IMR-90 (cell line): Measurements from ENCODE around the gene HEXD. TPM values are rescaled to one million over a fixed set of nuclear protein-coding genes. Genes with fewer than 3 reads are reported as not detected.

Source experiments
- ATAC-seq: fragments of 200-7000 bp; cut with Tn5 transposase; 2 replicates; pipeline ENCODE4 v1.9.1; 2020; ENCODE audit warnings: low read depth, mild to moderate bottlenecking, moderate library complexity
- BruUV-seq: library from RNA; stranded (reverse); fragments of 400-500 nt; replicated peaks from 2 replicates; lab custom pipeline; 2021; lab: Mats Ljungman, UMichigan
- CTCF ChIA-PET: fragments of 300-600 bp; formaldehyde crosslinking; extraction: SDS; loops from one replicate; lab custom pipeline; 2021; ENCODE audit warnings: antibody characterized with exemption; lab: Yijun Ruan, JAX
- POLR2A ChIA-PET: fragments of 300-600 bp; sonication (Branson Sonifier 250); formaldehyde crosslinking; loops from one replicate; lab custom pipeline; 2022; ENCODE audit warnings: antibody characterized with exemption; ENCODE audit not compliant: unreplicated experiment; lab: Charles Lee
- DNase-seq: peaks from one replicate; pipeline ENCODE4 v3.0.0; 2013
- H2AFZ ChIP-seq: replicated peaks from 2 replicates; pipeline ENCODE3; 2013; ENCODE audit warnings: low read length, mild to moderate bottlenecking; ENCODE audit not compliant: poor library complexity
- H2AK5ac ChIP-seq: 2 replicates; pipeline ENCODE4 v1.6.1; 2013; ENCODE audit warnings: low read depth, low read length, inconsistent platforms
- H2AK9ac ChIP-seq: replicated peaks from 2 replicates; pipeline ENCODE3; 2013; ENCODE audit warnings: mild to moderate bottlenecking, low read depth, low read length, moderate library complexity; ENCODE audit not compliant: poor library complexity
- H2BK120ac ChIP-seq: 2 replicates; pipeline ENCODE4 v1.6.1; 2013; ENCODE audit warnings: low read depth, low read length, inconsistent platforms
- H2BK15ac ChIP-seq: 3 replicates; pipeline ENCODE4 v1.6.1; 2013; ENCODE audit warnings: low read depth, low read length, inconsistent platforms
- H2BK20ac ChIP-seq: 2 replicates; pipeline ENCODE4 v1.6.1; 2013; ENCODE audit warnings: low read depth, mild to moderate bottlenecking, inconsistent platforms, low read length, moderate library complexity
- H2BK5ac ChIP-seq: 2 replicates; pipeline ENCODE4 v1.6.1; 2013; ENCODE audit warnings: mild to moderate bottlenecking, low read depth, low read length, inconsistent platforms; ENCODE audit not compliant: poor library complexity, severe bottlenecking
- H3K14ac ChIP-seq: replicated peaks from 2 replicates; pipeline ENCODE4 v1.6.1; 2013; ENCODE audit warnings: low read depth, low read length, inconsistent platforms
- H3K18ac ChIP-seq: 2 replicates; pipeline ENCODE4 v1.6.1; 2013; ENCODE audit warnings: low read depth, low read length, control low read depth
- H3K23ac ChIP-seq: 2 replicates; pipeline ENCODE4 v1.6.1; 2013; ENCODE audit warnings: low read depth, low read length, inconsistent platforms
- H3K27ac ChIP-seq: 2 replicates; pipeline ENCODE4 v1.5.1; 2013; ENCODE audit warnings: mild to moderate bottlenecking, control low read depth, low read length; ENCODE audit not compliant: insufficient read depth
- H3K27me3 ChIP-seq: 2 replicates; pipeline ENCODE4 v1.6.1; 2013; ENCODE audit warnings: low read length; ENCODE audit not compliant: control insufficient read depth, insufficient read depth
- H3K36me3 ChIP-seq: 2 replicates; pipeline ENCODE4 v1.6.1; 2013; ENCODE audit warnings: low read length, mixed read lengths; ENCODE audit not compliant: control insufficient read depth, insufficient read depth
- H3K4ac ChIP-seq: 2 replicates; pipeline ENCODE4 v1.6.1; 2013; ENCODE audit warnings: low read depth, low read length, inconsistent platforms
- H3K4me1 ChIP-seq: 2 replicates; pipeline ENCODE4 v1.6.1; 2013; ENCODE audit warnings: low read length, mixed read lengths; ENCODE audit not compliant: control insufficient read depth, insufficient read depth
- H3K4me2 ChIP-seq: 2 replicates; pipeline ENCODE4 v1.6.1; 2013; ENCODE audit warnings: low read depth, mild to moderate bottlenecking, control low read depth, low read length, moderate library complexity
- H3K4me3 ChIP-seq: 2 replicates; pipeline ENCODE4 v1.5.1; 2013; ENCODE audit warnings: low read depth, mild to moderate bottlenecking, control low read depth, low read length, moderate library complexity; ENCODE audit not compliant: insufficient read depth
- H3K56ac ChIP-seq: 2 replicates; pipeline ENCODE4 v1.6.1; 2013; ENCODE audit warnings: low read length, inconsistent platforms; ENCODE audit not compliant: insufficient read depth; ENCODE audit errors: extremely low read depth
- H3K79me1 ChIP-seq, 2 experiments: 2 replicates each; pipeline ENCODE4 v1.6.1; 2013; ENCODE audit warnings: low read length in 2 of 2, inconsistent platforms in 1 of 2, low read depth in 1 of 2
- H3K9ac ChIP-seq: 2 replicates; pipeline ENCODE4 v1.6.1; 2013; ENCODE audit warnings: low read depth, low read length, control low read depth
- H3K9me1 ChIP-seq: 2 replicates; pipeline ENCODE4 v1.6.1; 2013; ENCODE audit warnings: low read length, inconsistent platforms; ENCODE audit not compliant: insufficient read depth
- H3K9me3 ChIP-seq: 2 replicates; pipeline ENCODE4 v1.6.1; 2013; ENCODE audit warnings: low read length; ENCODE audit not compliant: control insufficient read depth, insufficient read depth
- H4K20me1 ChIP-seq: 2 replicates; pipeline ENCODE4 v1.6.1; 2013; ENCODE audit warnings: low read length, inconsistent platforms; ENCODE audit not compliant: insufficient read depth
- H4K5ac ChIP-seq: 2 replicates; pipeline ENCODE4 v1.6.1; 2013; ENCODE audit warnings: mild to moderate bottlenecking, low read depth, low read length, control low read depth
- H4K8ac ChIP-seq, 2 experiments: 2 replicates each; pipeline ENCODE4 v1.6.1; 2013; ENCODE audit warnings: low read depth in 2 of 2, low read length in 2 of 2, control low read depth in 1 of 2, inconsistent platforms in 1 of 2
- H4K91ac ChIP-seq: 2 replicates; pipeline ENCODE4 v1.6.1; 2013; ENCODE audit warnings: low read depth, low read length, inconsistent platforms; ENCODE audit not compliant: insufficient read depth
- CEBPB ChIP-seq: IDR thresholded peaks from 2 replicates; pipeline ENCODE4 v1.6.1; 2012; ENCODE audit warnings: low read depth, low read length, improper control_type of control experiment
- CHD1 ChIP-seq: IDR thresholded peaks from 2 replicates; pipeline ENCODE4 v1.6.1; 2012; ENCODE audit warnings: low read depth, low read length, improper control_type of control experiment
- CTCF ChIP-seq: conservative IDR thresholded peaks from 2 replicates; pipeline ENCODE4 v1.5.1; 2012; ENCODE audit warnings: mild to moderate bottlenecking, low read depth, low read length, improper control_type of control experiment
- FOS ChIP-seq: fragments of 150-350 bp; IDR thresholded peaks from 2 replicates; pipeline ENCODE4 v1.6.1; 2016; ENCODE audit warnings: low read depth, low read length
- MAZ ChIP-seq: IDR thresholded peaks from 2 replicates; pipeline ENCODE4 v1.6.1; 2012; ENCODE audit warnings: low read depth, mild to moderate bottlenecking, low read length, improper control_type of control experiment, moderate library complexity, borderline replicate concordance
- MXI1 ChIP-seq: IDR thresholded peaks from 2 replicates; pipeline ENCODE4 v1.6.1; 2012; ENCODE audit warnings: low read depth, mild to moderate bottlenecking, low read length, moderate library complexity, borderline replicate concordance
- RAD21 ChIP-seq: IDR thresholded peaks from 2 replicates; pipeline ENCODE4 v1.6.1; 2012; ENCODE audit warnings: low read length, improper control_type of control experiment
- RFX5 ChIP-seq: IDR thresholded peaks from 2 replicates; pipeline ENCODE4 v1.8.0; 2012; ENCODE audit warnings: low read depth, mild to moderate bottlenecking, low read length, moderate library complexity
- WGBS, 2 experiments: methylation state at CpG; one replicate each; pipeline versions ENCODE4 v1.1.5 to v1.1.7; 2013; ENCODE audit warnings: missing lambda C conversion rate in 2 of 2; ENCODE audit not compliant: insufficient read length in 1 of 2; ENCODE audit errors: extremely low coverage in 2 of 2; 5-methylcytosine and 5-hydroxymethylcytosine counted together
- dilution Hi-C: fragments of 300-500 bp; cut with HindIII; formaldehyde crosslinking; loops from one replicate; pipeline ENCODE4 v1.14.3; 2018; ENCODE audit warnings: low sequenced_read_pairs; ENCODE audit not compliant: unreplicated experiment
- in situ Hi-C: fragments of 300-500 bp; cut with MboI; formaldehyde crosslinking; loops from 3 replicates; pipeline ENCODE4 v1.14.3; 2019; ENCODE audit warnings: low sequenced_read_pairs, inconsistent platforms, mixed read lengths
- intact Hi-C: fragments of 100-400 bp; cut with micrococcal nuclease; formaldehyde crosslinking; loops from 2 replicates; pipeline ENCODE4 v1.10.0; 2022
- polyA plus RNA-seq, 3 experiments: library from polyadenylated mRNA; depleted of rRNA; stranded (reverse); fragments of >200 nt; gene quantifications; 2 replicates each; pipeline ENCODE4 v1.2.3, GENCODE V29; 2012; ENCODE audit warnings: low replicate concordance in 1 of 3
- total RNA-seq: library from RNA; depleted of rRNA; stranded (reverse); fragments of >200 nt; gene quantifications from 2 replicates; pipeline ENCODE4 v1.2.3, GENCODE V29; 2012

The HEXD gene
- total and polyA plus RNA-seq, 2 of the 4 experiments (the other 2 are of a cell fraction) = 3.8 to 9.5 TPM

- no peak for TF ChIP-seq MAZ
Observed at GRCh38 chr17:82373731-82374625, 44.2 kb upstream of the HEXD start (continued).

DNA sequence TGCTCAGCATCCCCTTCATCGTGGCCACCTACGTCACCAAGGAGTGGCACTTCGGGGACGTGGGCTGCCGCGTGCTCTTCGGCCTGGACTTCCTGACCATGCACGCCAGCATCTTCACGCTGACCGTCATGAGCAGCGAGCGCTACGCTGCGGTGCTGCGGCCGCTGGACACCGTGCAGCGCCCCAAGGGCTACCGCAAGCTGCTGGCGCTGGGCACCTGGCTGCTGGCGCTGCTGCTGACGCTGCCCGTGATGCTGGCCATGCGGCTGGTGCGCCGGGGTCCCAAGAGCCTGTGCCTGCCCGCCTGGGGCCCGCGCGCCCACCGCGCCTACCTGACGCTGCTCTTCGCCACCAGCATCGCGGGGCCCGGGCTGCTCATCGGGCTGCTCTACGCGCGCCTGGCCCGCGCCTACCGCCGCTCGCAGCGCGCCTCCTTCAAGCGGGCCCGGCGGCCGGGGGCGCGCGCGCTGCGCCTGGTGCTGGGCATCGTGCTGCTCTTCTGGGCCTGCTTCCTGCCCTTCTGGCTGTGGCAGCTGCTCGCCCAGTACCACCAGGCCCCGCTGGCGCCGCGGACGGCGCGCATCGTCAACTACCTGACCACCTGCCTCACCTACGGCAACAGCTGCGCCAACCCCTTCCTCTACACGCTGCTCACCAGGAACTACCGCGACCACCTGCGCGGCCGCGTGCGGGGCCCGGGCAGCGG is 43.4 kb upstream of the HEXD start:
- ATAC-seq (no peak), DNase-seq (no peak)
- H3K18ac ChIP-seq = no peak overlapping the region
- H2AK5ac ChIP-seq = no peak overlapping the region
- no peak overlapping the region for H2BK5ac ChIP-seq
- H2BK120ac ChIP-seq = no peak overlapping the region
- H3K4ac ChIP-seq = no peak overlapping the region
- no peaks in the 10 kb centered on the region for H3K79me1 ChIP-seq
- no peaks in the 10 kb centered on the region for H3K9me3 ChIP-seq
- H4K8ac ChIP-seq = no peak overlapping the region
- peaks cover 70% of the 10 kb centered on the region for H3K27me3 ChIP-seq
- TF ChIP-seq CEBPB (no peak), FOS (no peak), RFX5 (no peak), MXI1 (no peak), MAZ (no peak), RAD21 (no peak), CTCF (no peak), CHD1 (no peak)
- no peak overlapping the region for H2AK9ac ChIP-seq
- in situ Hi-C loops = no loop called here
- POLR2A ChIA-PET = no interaction called here
- no peak overlapping the region for H3K27ac ChIP-seq
- CTCF ChIA-PET = no interaction called here
- H2AFZ ChIP-seq = no peak overlapping the region
- no peak overlapping the region for H3K4me2 ChIP-seq
- H4K91ac ChIP-seq = no peak overlapping the region
- no peaks in the 10 kb centered on the region for H4K20me1 ChIP-seq
- no peak overlapping the region for H3K14ac ChIP-seq
- no peaks in the 10 kb centered on the region for H3K4me1 ChIP-seq
- H4K5ac ChIP-seq = no peak overlapping the region
- H3K4me3 ChIP-seq = no peak overlapping the region
- no peaks in the 10 kb centered on the region for H3K9me1 ChIP-seq
- H3K23ac ChIP-seq = no peak overlapping the region
- WGBS, 2 experiments = 38% methylated on average over 59 of the region's 79 CpGs; no CpG with 5 or more reads in 1 of the 2 experiments
- H2BK15ac ChIP-seq = no peak overlapping the region
- H2BK20ac ChIP-seq = no peak overlapping the region
- no peak overlapping the region for H3K9ac ChIP-seq
- intact Hi-C loops = no loop called here
- H3K56ac ChIP-seq = no peak overlapping the region
- no peaks in the 10 kb centered on the region for H3K36me3 ChIP-seq
- no TSS peak for BruUV-seq
- dilution Hi-C loops = no loop called here
